Neural cell (in vitro differentiated cells): ENCODE data around the gene BMP8B.

Source experiments
- EP300 ChIP-seq: fragments of 450-650 bp; conservative IDR thresholded peaks from 2 replicates; pipeline ENCODE4 v1.6.1; 2014; ENCODE audit warnings: antibody characterized with exemption, mild to moderate bottlenecking, moderate library complexity; ENCODE audit not compliant: poor library complexity, severe bottlenecking
- EZH2 ChIP-seq: fragments of 200-600, 300-800 bp; shearing (Covaris generic), sonication (generic); IDR thresholded peaks from 2 replicates; pipeline ENCODE4 v1.6.1; 2014; ENCODE audit warnings: antibody characterized with exemption, low read length, borderline replicate concordance, mild to moderate bottlenecking; ENCODE audit not compliant: insufficient read depth, poor library complexity, severe bottlenecking
- MXI1 ChIP-seq: fragments of 450-650 bp; conservative IDR thresholded peaks from 2 replicates; pipeline ENCODE4 v1.6.1; 2014; ENCODE audit warnings: antibody characterized with exemption, mild to moderate bottlenecking; ENCODE audit not compliant: poor library complexity, severe bottlenecking
- POLR2AphosphoS5 ChIP-seq: IDR thresholded peaks from 2 replicates; pipeline ENCODE4 v1.6.1; 2012
- RAD21 ChIP-seq: fragments of 450-650 bp; conservative IDR thresholded peaks from 2 replicates; pipeline ENCODE4 v1.6.1; 2014; ENCODE audit warnings: antibody characterized with exemption, mild to moderate bottlenecking, moderate library complexity
- SMC3 ChIP-seq: fragments of 450-650 bp; conservative IDR thresholded peaks from 2 replicates; pipeline ENCODE4 v1.6.1; 2014; ENCODE audit warnings: antibody characterized with exemption, mild to moderate bottlenecking, moderate library complexity; ENCODE audit not compliant: poor library complexity
- TAF1 ChIP-seq: IDR thresholded peaks from 2 replicates; pipeline ENCODE4 v1.6.1; 2012; ENCODE audit warnings: low read depth
- TF ChIP-seq, protein P1 (sequence below): fragments of 450-650 bp; IDR thresholded peaks from 2 replicates; pipeline ENCODE4 v1.5.1; 2014; ENCODE audit warnings: antibody characterized with exemption, mild to moderate bottlenecking, moderate library complexity; ENCODE audit not compliant: poor library complexity, severe bottlenecking
- TF ChIP-seq, protein P2 (sequence below): IDR thresholded peaks from 2 replicates; pipeline ENCODE4 v1.6.1; 2012; ENCODE audit warnings: borderline replicate concordance

DNA sequence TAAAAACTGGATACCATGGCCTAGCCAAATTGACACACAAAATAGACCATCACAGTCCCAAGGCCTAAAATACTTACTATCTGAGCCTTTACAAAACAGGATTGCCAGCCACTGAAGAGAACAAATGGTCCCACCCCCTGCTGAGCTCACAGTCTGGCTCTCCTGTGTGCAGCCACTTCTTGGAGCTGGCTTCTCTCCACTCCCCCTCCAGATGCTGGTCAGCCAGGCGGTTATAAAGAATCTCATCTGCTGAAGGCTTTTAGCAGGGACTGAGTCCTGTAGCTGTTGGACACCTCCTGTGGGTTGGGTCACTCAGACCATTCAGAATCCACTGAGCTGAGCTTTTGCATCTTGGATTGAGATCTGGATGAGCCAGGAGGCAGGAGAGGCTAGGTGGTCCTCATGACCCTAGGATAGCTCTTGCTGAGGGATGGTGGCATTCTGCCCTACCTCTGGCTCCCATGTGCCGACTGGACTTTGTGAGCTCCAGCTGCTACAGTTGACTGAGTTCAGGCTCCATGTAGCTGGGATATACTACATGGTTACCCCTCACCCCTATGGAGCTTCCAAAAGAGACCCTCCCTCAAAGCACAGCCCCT, 33.7 kb downstream of the BMP8B start:
- TF ChIP-seq, protein P1, sequence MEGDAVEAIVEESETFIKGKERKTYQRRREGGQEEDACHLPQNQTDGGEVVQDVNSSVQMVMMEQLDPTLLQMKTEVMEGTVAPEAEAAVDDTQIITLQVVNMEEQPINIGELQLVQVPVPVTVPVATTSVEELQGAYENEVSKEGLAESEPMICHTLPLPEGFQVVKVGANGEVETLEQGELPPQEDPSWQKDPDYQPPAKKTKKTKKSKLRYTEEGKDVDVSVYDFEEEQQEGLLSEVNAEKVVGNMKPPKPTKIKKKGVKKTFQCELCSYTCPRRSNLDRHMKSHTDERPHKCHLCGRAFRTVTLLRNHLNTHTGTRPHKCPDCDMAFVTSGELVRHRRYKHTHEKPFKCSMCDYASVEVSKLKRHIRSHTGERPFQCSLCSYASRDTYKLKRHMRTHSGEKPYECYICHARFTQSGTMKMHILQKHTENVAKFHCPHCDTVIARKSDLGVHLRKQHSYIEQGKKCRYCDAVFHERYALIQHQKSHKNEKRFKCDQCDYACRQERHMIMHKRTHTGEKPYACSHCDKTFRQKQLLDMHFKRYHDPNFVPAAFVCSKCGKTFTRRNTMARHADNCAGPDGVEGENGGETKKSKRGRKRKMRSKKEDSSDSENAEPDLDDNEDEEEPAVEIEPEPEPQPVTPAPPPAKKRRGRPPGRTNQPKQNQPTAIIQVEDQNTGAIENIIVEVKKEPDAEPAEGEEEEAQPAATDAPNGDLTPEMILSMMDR, result no peak
- TF ChIP-seq EZH2 (no peak), POLR2AphosphoS5 (no peak), EP300 (no peak), TAF1 (no peak), MXI1 (no peak), RAD21 (no peak), SMC3 (no peak)
- TF ChIP-seq, protein P2, sequence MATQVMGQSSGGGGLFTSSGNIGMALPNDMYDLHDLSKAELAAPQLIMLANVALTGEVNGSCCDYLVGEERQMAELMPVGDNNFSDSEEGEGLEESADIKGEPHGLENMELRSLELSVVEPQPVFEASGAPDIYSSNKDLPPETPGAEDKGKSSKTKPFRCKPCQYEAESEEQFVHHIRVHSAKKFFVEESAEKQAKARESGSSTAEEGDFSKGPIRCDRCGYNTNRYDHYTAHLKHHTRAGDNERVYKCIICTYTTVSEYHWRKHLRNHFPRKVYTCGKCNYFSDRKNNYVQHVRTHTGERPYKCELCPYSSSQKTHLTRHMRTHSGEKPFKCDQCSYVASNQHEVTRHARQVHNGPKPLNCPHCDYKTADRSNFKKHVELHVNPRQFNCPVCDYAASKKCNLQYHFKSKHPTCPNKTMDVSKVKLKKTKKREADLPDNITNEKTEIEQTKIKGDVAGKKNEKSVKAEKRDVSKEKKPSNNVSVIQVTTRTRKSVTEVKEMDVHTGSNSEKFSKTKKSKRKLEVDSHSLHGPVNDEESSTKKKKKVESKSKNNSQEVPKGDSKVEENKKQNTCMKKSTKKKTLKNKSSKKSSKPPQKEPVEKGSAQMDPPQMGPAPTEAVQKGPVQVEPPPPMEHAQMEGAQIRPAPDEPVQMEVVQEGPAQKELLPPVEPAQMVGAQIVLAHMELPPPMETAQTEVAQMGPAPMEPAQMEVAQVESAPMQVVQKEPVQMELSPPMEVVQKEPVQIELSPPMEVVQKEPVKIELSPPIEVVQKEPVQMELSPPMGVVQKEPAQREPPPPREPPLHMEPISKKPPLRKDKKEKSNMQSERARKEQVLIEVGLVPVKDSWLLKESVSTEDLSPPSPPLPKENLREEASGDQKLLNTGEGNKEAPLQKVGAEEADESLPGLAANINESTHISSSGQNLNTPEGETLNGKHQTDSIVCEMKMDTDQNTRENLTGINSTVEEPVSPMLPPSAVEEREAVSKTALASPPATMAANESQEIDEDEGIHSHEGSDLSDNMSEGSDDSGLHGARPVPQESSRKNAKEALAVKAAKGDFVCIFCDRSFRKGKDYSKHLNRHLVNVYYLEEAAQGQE, result no peak
